Body of pancreas (tissue), 4 donors: ENCODE measurements around the gene SLC25A12. TPM values are rescaled to one million over a fixed set of nuclear protein-coding genes. Genes with fewer than 3 reads are reported as not detected.

ENCODE experiments used
- ATAC-seq: fragments of 150-250 bp; one replicate; pipeline ENCODE4 v1.9.1; 2016
- DNase-seq, 4 donors: peaks; one replicate each; pipeline ENCODE4 v3.0.0-alpha.2; 2019
- H3K27ac ChIP-seq, 4 donors: fragments of 200-600 bp; sonication (generic); 1 replicate in 3 of 4; 2 replicates in 1 of 4; pipeline versions ENCODE4 v1.5.1 to v1.6.1; 2016 to 2019; ENCODE audit warnings: mild to moderate bottlenecking in 1 of 4, mixed read lengths in 1 of 4, moderate library complexity in 1 of 4
- H3K27me3 ChIP-seq, 2 donors: fragments of 200-600 bp; sonication (generic); one replicate each; pipeline ENCODE4 v1.6.0; 2016; ENCODE audit warnings: mild to moderate bottlenecking in 1 of 2
- H3K36me3 ChIP-seq, 2 donors: fragments of 200-600 bp; sonication (generic); replicated peaks in 1 of 2; 2 replicates each; pipeline ENCODE4 v1.5.1; 2016; ENCODE audit warnings: low read depth in 2 of 2; ENCODE audit not compliant: insufficient read depth in 1 of 2
- H3K4me1 ChIP-seq: fragments of 200-600 bp; sonication (generic); one replicate; pipeline ENCODE4 v1.6.0; 2016
- H3K4me3 ChIP-seq, 2 donors: fragments of 200-600 bp; sonication (generic); 1 replicate in 1 of 2; 2 replicates in 1 of 2; pipeline ENCODE4 v1.5.1; 2016 to 2019
- H3K9me3 ChIP-seq, 3 donors: fragments of 200-600 bp; sonication (generic); 1 replicate in 2 of 3; 2 replicates in 1 of 3; pipeline ENCODE4 v1.5.1; 2016
- CTCF ChIP-seq, 7 experiments: fragments of 450-650 bp in 4 of 7; fragments of 200-600 bp in 3 of 7; sonication (generic) in 3 of 7; IDR thresholded peaks; one replicate each; pipeline ENCODE4 v1.5.1; 2016 to 2019; ENCODE audit warnings: antibody characterized with exemption in 7 of 7
- POLR2A ChIP-seq, 3 donors: fragments of 450-650 bp; IDR thresholded peaks; one replicate each; pipeline ENCODE4 v1.6.1; 2016; ENCODE audit warnings: antibody characterized with exemption in 3 of 3, mild to moderate bottlenecking in 2 of 3
- WGBS, 2 donors: methylation state at CpG; one replicate each; pipeline ENCODE4 v1.1.5; 2017; 5-methylcytosine and 5-hydroxymethylcytosine counted together
- intact Hi-C: fragments of 100-400 bp; cut with DNase I; formaldehyde crosslinking; loops from one replicate; pipeline ENCODE4 v1.15.1; 2023
- total RNA-seq, 2 donors: library from RNA; depleted of rRNA; stranded (reverse); fragments of >200 nt; gene quantifications; one replicate each; pipeline ENCODE4 v1.1.0, GENCODE V29; 2016

Gene SLC25A12
- total RNA-seq, 2 donors from 2014 or later, result 4.9 to 8.0 TPM

DNA sequence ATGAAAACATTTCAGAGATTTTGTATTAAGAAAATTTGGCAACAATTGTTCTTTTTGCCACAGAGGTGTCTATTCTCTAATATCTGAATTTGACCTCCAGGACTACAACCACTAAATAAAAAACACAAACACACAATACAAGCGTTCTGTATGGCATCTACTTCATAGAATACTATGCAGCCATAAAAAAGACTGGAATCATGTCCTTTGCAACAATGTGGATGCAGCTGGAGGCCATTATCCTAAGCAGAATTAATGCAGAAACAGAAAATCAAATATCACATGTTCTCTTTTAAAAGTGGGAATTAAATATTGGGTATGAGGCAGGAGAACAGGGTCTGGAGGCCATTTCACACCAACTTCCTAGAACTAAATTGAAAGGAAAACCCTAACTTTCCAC lies 19.5 kb downstream of the SLC25A12 start:
- DNase-seq (no peak), ATAC-seq (no peak)
- Histone ChIP-seq H3K9me3 (no peaks in the 10 kb centered on the region), H3K27ac (no peak overlapping the region), H3K36me3 (no peaks in the 10 kb centered on the region), H3K4me3 (no peak overlapping the region), H3K27me3 (no peaks in the 10 kb centered on the region), H3K4me1 (no peaks in the 10 kb centered on the region)
- TF ChIP-seq POLR2A (IDR thresholded peaks at IDR 0.05) (no peak), CTCF (IDR thresholded peaks at IDR 0.05) (no peak)
- 97 to 100% methylated on average over 1 of the region's 1 CpG for WGBS, 2 donors
- intact Hi-C loops, result no loop called here

GRCh38 chr2:171864357-171864985 lies 29.6 kb downstream of the SLC25A12 start:
- 94 to 97% methylated on average over 5 of the region's 5 CpGs for WGBS, 2 donors
- no peak for ATAC-seq
- no peak for DNase-seq
- TF ChIP-seq CTCF (IDR thresholded peaks at IDR 0.05), result no peak
- no peaks in the 10 kb centered on the region for H3K36me3 ChIP-seq
- H3K4me3 ChIP-seq, result no peak overlapping the region
- H3K27me3 ChIP-seq, result no peaks in the 10 kb centered on the region
- H3K9me3 ChIP-seq, result no peaks in the 10 kb centered on the region
- intact Hi-C loops, result no loop called here
- H3K4me1 ChIP-seq, result no peaks in the 10 kb centered on the region
- H3K27ac ChIP-seq, result no peak overlapping the region

GRCh38 chr2:171862501-171862900 lies 31.5 kb downstream of the SLC25A12 start:
- Histone ChIP-seq H3K27me3 (no peaks in the 10 kb centered on the region), H3K9me3 (no peaks in the 10 kb centered on the region), H3K27ac (no peak overlapping the region), H3K4me1 (peaks cover 5% of the 10 kb centered on the region), H3K36me3 (no peaks in the 10 kb centered on the region), H3K4me3 (no peak overlapping the region)
- 96% methylated on average over 3 of the region's 3 CpGs for WGBS, 2 donors
- TF ChIP-seq CTCF (IDR thresholded peaks at IDR 0.05) (no peak), POLR2A (IDR thresholded peaks at IDR 0.05) (no peak)
- intact Hi-C loops, result no loop called here
- DNase-seq (no peak), ATAC-seq (no peak)

DNA sequence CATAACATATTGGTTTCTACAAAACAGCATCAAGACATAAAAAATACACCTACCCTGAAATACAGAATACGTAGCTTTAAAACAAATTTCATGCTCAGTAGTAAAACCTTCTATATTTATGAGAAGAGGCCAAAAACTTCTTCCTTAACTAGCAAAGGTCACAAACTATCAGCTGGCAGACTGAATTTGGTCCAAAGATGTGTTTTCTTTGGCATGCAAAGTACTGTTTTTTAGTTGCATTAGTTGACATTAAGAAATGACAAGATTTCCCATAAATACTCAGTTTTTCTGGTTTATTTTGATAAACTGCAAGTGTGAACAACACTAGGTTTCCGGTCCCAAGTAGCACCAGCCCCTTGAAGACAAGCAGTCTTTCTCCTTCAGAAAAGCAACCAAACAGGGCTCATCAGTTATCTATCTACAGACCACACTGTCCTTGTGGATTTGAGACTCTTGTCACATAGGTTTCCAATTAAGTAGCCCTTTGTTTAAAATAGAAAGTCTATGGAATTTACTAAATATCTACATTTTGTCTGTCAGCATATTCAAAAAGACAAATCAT lies 35.6 kb downstream of the SLC25A12 start:
- Histone ChIP-seq H3K36me3 (no peaks in the 10 kb centered on the region), H3K27ac (no peak overlapping the region), H3K4me1 (peaks cover 5% of the 10 kb centered on the region), H3K4me3 (no peak overlapping the region), H3K27me3 (no peaks in the 10 kb centered on the region), H3K9me3 (no peaks in the 10 kb centered on the region)
- 64 to 78% methylated on average over 2 of the region's 2 CpGs for WGBS, 2 donors
- TF ChIP-seq CTCF (IDR thresholded peaks at IDR 0.05) (no peak), POLR2A (IDR thresholded peaks at IDR 0.05) (no peak)
- ATAC-seq, result no peak
- no peak for DNase-seq
- intact Hi-C loops, result no loop called here

DNA sequence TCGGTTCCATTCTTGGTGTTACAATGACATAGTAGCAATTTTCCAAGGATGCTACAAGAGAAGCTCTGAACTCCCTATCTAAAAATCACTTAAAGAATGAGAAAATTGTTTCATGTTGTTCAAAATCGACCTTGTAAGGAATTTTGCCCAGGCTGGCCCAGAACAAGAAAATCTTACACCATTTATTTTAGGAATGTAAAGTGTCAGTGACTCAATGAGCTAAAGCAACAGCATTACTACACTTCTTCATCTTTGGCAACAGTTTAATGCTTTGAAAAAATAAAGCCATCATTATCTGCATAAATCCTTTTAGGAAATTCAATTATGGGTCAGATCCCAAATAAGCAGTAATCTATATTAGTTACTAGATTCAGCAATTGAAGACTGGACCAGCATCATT lies 38.6 kb downstream of the SLC25A12 start:
- DNase-seq (no peak), ATAC-seq (no peak)
- intact Hi-C loops, result no loop called here
- Histone ChIP-seq H3K4me1 (peaks cover 5% of the 10 kb centered on the region), H3K4me3 (no peak overlapping the region), H3K36me3 (no peaks in the 10 kb centered on the region), H3K9me3 (no peaks in the 10 kb centered on the region), H3K27ac (no peak overlapping the region), H3K27me3 (no peaks in the 10 kb centered on the region)
- 58 to 66% methylated on average over 2 of the region's 2 CpGs for WGBS, 2 donors
- TF ChIP-seq POLR2A (IDR thresholded peaks at IDR 0.05), result no peak
- TF ChIP-seq CTCF (IDR thresholded peaks at IDR 0.05), result no peak
